GM12872 (cell line): Measurements from ENCODE around the gene DNAJB7.

Experiments used
- TF ChIP-seq, protein P1 (sequence below): IDR thresholded peaks from 3 replicates; pipeline ENCODE4 v1.5.1; 2011; ENCODE audit warnings: low read depth, mild to moderate bottlenecking, low read length, moderate library complexity; ENCODE audit not compliant: insufficient read depth

Gene DNAJB7

DNA sequence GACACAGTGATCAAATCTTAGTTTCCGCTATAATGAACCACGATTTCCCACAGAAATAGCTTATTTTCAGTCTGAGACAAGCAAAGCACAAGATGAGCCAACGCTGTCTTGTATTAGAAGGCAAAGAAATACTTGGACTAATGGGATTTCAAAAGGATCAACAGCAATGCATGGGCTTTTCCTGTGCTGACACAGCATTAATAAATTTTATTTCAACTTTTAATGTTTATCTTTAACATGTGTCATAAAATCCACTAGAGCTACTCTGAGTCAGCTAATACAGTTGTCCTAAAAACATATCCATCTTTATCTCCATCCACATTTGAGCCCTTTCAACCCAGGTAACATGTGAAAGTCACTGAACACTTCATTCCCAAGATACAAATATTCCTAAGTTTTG lies 27.3 kb downstream of the DNAJB7 start:
- TF ChIP-seq, protein P1, sequence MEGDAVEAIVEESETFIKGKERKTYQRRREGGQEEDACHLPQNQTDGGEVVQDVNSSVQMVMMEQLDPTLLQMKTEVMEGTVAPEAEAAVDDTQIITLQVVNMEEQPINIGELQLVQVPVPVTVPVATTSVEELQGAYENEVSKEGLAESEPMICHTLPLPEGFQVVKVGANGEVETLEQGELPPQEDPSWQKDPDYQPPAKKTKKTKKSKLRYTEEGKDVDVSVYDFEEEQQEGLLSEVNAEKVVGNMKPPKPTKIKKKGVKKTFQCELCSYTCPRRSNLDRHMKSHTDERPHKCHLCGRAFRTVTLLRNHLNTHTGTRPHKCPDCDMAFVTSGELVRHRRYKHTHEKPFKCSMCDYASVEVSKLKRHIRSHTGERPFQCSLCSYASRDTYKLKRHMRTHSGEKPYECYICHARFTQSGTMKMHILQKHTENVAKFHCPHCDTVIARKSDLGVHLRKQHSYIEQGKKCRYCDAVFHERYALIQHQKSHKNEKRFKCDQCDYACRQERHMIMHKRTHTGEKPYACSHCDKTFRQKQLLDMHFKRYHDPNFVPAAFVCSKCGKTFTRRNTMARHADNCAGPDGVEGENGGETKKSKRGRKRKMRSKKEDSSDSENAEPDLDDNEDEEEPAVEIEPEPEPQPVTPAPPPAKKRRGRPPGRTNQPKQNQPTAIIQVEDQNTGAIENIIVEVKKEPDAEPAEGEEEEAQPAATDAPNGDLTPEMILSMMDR, result no peak

DNA sequence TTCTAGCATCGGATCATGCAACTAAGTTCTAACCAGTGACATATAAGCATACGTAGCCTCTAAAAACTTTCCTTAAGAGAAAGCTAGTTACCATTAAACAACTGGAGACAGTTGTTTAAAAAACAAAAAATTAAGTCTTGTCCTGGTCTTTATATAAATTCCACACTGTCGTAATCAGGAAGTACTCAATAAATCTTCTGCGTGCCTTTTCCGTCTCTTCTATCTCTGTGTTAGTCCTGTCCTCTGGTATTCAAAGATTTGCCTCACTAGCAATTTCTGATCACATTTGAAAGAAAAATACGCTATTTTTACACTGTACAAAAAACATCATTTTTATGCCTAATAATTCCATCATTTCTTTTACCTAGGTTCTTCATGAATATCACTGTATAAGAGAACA lies 32.8 kb downstream of the DNAJB7 start:
- TF ChIP-seq, protein P1, result no peak

DNA sequence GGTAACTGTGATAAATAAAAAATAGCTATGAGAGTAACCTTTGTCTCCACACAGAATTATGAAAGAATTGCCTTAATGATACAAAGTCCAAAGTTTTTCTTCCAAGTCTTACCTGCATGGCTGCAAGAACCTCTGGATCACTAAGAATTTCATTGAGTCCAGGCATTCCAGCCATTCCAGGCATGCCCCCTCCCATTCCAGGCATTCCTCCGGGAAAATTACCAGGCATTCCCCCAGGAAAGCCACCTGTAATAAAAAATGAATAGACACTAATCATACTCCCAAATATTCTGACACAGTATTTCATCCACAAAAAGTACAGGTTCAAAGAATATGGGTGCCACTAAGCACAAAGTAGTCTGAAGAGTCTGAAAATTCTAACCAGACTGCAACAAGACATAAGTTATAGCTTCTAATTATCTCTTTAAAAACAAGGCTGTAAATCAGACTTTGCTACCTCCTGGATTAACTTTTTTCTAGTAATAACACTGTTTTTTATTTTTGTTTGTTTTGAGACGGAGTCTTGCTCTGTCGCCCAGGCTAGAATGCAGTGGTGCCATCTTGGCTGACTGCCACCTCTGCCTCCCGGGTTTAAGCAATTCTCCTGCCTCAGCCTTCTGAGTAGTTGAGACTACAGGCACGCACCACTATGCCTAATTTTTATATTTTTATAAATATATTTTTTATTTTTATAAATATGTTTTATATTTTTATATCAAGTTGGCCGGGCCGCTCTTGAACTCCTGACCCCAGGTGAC lies 34.8 kb downstream of the DNAJB7 start:
- TF ChIP-seq, protein P1, result no peak

DNA sequence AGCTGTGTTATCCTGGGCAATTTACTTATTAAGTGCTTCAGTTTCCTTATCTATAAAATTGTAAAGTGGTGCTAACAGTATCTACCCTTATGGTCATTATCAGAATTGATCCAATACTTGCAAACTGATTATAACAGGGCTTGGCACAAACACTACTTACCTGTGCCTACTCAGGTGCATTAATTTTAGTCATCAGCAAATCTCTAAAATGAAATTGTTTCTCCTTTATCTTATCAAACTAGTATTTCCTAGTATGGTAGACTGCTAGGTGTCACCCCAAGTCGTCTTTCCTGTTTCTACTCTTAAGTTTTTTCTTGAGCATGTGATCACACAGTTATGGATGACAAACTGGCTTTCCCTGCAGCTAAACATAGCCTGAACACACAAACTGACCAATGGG lies 38.5 kb downstream of the DNAJB7 start:
- TF ChIP-seq, protein P1, result no peak

DNA sequence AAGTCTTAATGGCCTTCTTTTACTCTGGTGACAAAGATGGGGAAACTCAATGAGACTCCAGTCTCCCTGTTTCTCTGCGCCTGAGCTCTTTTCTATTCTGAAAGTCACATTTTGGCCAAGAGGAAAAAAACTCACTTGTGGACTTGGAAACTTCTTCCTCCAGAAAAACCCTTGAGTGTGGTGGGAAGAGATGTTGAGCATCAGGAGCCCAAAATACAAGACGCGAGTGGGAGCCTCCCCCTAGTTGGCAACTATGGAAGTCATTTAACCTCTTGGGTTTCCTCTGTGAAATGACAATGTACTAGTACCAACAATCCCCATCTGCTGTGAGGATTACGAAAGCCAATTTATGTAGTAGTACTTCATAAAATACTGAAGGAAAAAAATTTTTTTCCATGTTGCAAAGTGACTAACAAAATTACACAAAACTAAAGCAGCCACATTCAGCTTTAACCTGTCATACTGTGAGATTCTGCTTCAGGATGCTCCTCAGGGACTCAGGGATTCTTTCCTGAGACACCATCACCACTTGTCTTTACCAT lies 42.2 kb downstream of the DNAJB7 start:
- TF ChIP-seq, protein P1, result no peak

DNA sequence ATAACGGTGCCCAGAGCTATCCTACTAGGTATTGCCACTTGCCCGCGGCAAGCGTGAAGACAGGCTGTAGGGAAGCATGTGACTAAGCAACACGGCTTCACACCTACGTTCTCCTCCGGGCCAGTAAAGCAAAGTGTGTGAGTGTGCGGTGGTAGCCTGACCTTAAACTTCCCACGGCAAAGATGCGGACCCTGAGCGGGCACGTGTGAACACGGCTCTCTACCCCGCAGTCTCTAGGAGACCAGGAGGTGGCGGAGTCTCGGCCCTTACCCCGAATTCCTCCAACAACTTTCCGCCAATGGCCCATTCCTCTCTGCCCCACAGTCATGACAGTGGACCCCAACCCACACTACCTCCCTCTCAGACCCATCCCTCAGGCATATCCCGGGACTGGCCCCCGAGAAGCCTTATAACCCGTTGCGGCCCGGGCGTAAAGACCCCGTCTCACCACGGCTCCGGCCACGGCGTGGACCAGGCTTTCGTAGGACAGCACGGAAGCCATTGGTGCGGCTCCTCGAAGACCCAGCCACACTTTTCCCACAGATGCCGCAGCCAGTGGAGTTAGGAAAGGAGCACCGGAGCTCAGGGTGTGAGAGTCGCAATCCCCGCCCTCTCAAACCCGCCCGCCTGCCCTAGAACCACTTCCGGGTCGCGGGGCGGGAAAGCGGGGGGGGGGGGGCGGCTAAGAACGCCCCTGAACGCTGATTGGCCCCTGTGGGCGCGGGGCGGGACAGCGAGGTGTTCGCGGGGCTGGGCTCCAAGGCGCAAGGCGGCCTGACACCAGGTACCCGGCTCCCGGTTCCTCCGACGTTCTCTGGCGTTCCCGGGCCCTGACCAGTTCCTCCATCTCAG lies 42.9 kb downstream of the DNAJB7 start, which contains the start of gene SLC25A17:
Gene SLC25A17 (minus strand): TSS at position 600 of the 852 bp plus-strand sequence. CDS start 98 bp downstream, at position 502.
- TF ChIP-seq, protein P1, result peak; percentile 60

DNA sequence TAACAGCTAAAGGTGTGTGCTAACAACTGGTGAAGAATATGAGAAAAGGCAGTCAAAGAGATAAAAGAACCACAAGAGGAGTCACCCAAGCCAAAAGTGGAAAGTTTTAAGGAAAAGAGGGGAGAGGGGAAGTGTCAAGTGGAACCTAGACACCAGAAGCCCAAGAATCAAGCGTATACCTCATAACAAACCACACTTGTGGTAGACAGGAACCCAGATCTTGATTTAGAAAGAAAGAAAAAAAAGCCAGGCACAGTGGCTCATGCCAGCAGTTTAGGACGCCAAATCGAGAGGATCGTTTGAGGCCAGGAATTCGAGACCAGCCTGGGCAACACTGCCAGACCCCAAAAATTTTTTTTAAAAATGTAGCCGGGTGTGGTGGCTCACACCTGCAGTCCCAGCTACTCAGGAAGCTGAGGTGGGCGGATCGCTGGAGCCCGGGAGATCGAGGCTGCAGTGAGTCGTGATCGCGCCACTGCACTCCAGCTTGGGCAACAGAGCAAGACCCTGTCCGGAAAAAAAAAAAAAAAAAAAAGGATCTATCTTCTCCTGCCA lies 43.6 kb downstream of the DNAJB7 start:
- TF ChIP-seq, protein P1, result no peak
